PC-3 (cell line): ENCODE measurements around the gene U2AF1L4.

Experiments used
- CTCF ChIP-seq: fragments of 300-600 bp; sonication (generic); conservative IDR thresholded peaks from 2 replicates; pipeline ENCODE4 v1.5.1; 2017; ENCODE audit warnings: antibody characterized with exemption, low read depth, mild to moderate bottlenecking, low read length
- EZH2phosphoT487 ChIP-seq: fragments of 300-600 bp; sonication (generic); IDR thresholded peaks from 2 replicates; pipeline ENCODE4 v1.6.1; 2018; ENCODE audit warnings: mild to moderate bottlenecking, antibody characterized with exemption, low read length, borderline replicate concordance

GRCh38 chr19:35757749-35758608 is 12.8 kb upstream of the U2AF1L4 start, which contains the start of gene PROSER3:
- TF ChIP-seq CTCF (no peak), EZH2phosphoT487 (no peak)
